PC-9 (cell line): ENCODE data around the gene CALY. TPM values are rescaled to one million over a fixed set of nuclear protein-coding genes. Genes with fewer than 3 reads are reported as not detected.
A peak's percentile ranks its signal among the peaks of the same experiment; 100 is the strongest.

ENCODE experiments used
- BruUV-seq: library from RNA; stranded (reverse); fragments of 400-500 nt; replicated peaks from 2 replicates; lab custom pipeline; 2021; lab: Mats Ljungman, UMichigan
- CTCF ChIA-PET: fragments of 300-600 bp; sonication (Branson Sonifier 250); formaldehyde crosslinking; loops from one replicate; lab custom pipeline; 2022; ENCODE audit warnings: antibody characterized with exemption; lab: Charles Lee
- POLR2A ChIA-PET: fragments of 300-600 bp; sonication (Branson Sonifier 250); formaldehyde crosslinking; loops from one replicate; lab custom pipeline; 2022; ENCODE audit warnings: antibody characterized with exemption; ENCODE audit not compliant: unreplicated experiment; lab: Charles Lee
- DNase-seq, 2 experiments: peaks; one replicate each; pipeline versions ENCODE4 v3.0.0 to v3.0.0-alpha.2; 2015 to 2022; ENCODE audit warnings: mixed read lengths in 1 of 2
- H2AFZ ChIP-seq: fragments of 200-600 bp; sonication (generic); 2 replicates; pipeline ENCODE4 v1.8.1; 2017; ENCODE audit warnings: antibody characterized with exemption
- H3F3A ChIP-seq: fragments of 200-600 bp; sonication (generic); 2 replicates; pipeline ENCODE4 v1.8.1; 2017; ENCODE audit warnings: antibody characterized with exemption, mild to moderate bottlenecking, low read depth; ENCODE audit not compliant: insufficient read depth
- H3K27ac ChIP-seq: fragments of 200-600 bp; sonication (generic); 2 replicates; pipeline ENCODE4 v1.6.1; 2016; ENCODE audit warnings: mixed run types
- H3K27me3 ChIP-seq: fragments of 200-600 bp; sonication (generic); 2 replicates; pipeline ENCODE4 v1.6.1; 2016; ENCODE audit warnings: low read depth, mixed run types; ENCODE audit not compliant: insufficient read depth
- H3K36me3 ChIP-seq: fragments of 200-600 bp; sonication (generic); 2 replicates; pipeline ENCODE4 v1.6.1; 2016; ENCODE audit warnings: low read depth, mixed run types
- H3K4me1 ChIP-seq: fragments of 200-600 bp; sonication (generic); replicated peaks from 2 replicates; pipeline ENCODE4 v1.6.1; 2016; ENCODE audit warnings: mixed run types; ENCODE audit not compliant: insufficient read depth
- H3K4me2 ChIP-seq: fragments of 200-600 bp; sonication (generic); 2 replicates; pipeline ENCODE4 v1.6.1; 2017; ENCODE audit warnings: mixed run types
- H3K4me3 ChIP-seq: fragments of 200-600 bp; sonication (generic); 2 replicates; pipeline ENCODE4 v1.6.1; 2016; ENCODE audit warnings: mixed run types
- H3K79me2 ChIP-seq: fragments of 200-600 bp; sonication (generic); 2 replicates; pipeline ENCODE4 v1.6.1; 2017; ENCODE audit warnings: low read depth, mixed run types
- H3K9me2 ChIP-seq: fragments of 200-600 bp; sonication (generic); 2 replicates; pipeline ENCODE4 v1.8.1; 2017; ENCODE audit warnings: mild to moderate bottlenecking; ENCODE audit not compliant: insufficient read depth
- H3K9me3 ChIP-seq: fragments of 200-600 bp; sonication (generic); 2 replicates; pipeline ENCODE4 v1.8.1; 2016; ENCODE audit warnings: low read depth; ENCODE audit not compliant: insufficient read depth
- H4K20me1 ChIP-seq: fragments of 200-600 bp; sonication (generic); 2 replicates; pipeline ENCODE4 v1.8.1; 2017; ENCODE audit not compliant: insufficient read depth
- CTCF ChIP-seq: fragments of 200-600 bp; sonication (generic); conservative IDR thresholded peaks from 2 replicates; pipeline ENCODE4 v1.6.1; 2017; ENCODE audit warnings: mixed run types, antibody characterized with exemption, mild to moderate bottlenecking, moderate library complexity
- EZH2 ChIP-seq: fragments of 200-600 bp; sonication (generic); IDR thresholded peaks from 2 replicates; pipeline ENCODE4 v1.8.0; 2017; ENCODE audit warnings: antibody characterized with exemption, low read depth
- intact Hi-C: fragments of 100-400 bp; cut with micrococcal nuclease; formaldehyde crosslinking; loops from one replicate; pipeline ENCODE4 v1.10.0; 2022; ENCODE audit not compliant: unreplicated experiment
- total RNA-seq: library from RNA; stranded (reverse); gene quantifications from 2 replicates; pipeline ENCODE4 v1.2.3, GENCODE V29; 2021

The CALY gene
- total RNA-seq, 1 experiment from 2014 or later, result not detected

- DNase-seq, result no peak
- Histone ChIP-seq H2AFZ (no peak overlapping the region), H3K9me2 (no peaks in the 10 kb centered on the region), H3K36me3 (no peaks in the 10 kb centered on the region), H3K4me3 (no peak overlapping the region), H3K79me2 (no peaks in the 10 kb centered on the region), H3K27ac (no peak overlapping the region), H4K20me1 (no peaks in the 10 kb centered on the region), H3K9me3 (no peaks in the 10 kb centered on the region), H3K4me1 (no peaks in the 10 kb centered on the region), H3F3A (no peaks in the 10 kb centered on the region), H3K4me2 (no peak overlapping the region), H3K27me3 (no peaks in the 10 kb centered on the region)
- no peak for TF ChIP-seq EZH2
- no peak for TF ChIP-seq CTCF
- ChIA-PET POLR2A (no interaction called here), CTCF (interaction anchor here (0.7 kb wide), 1 partner anchor 34 kb away, joined by 8 read pairs; no protein-coding TSS in a partner anchor)
- BruUV-seq, result no TSS peak
- intact Hi-C loops, result no loop called here
Observed at GRCh38 chr10:133361227-133361626, 24.5 kb upstream of the CALY start.

GRCh38 chr10:133359972-133360610 is 23.4 kb upstream of the CALY start:
- ChIA-PET POLR2A (no interaction called here), CTCF (no interaction called here)
- H4K20me1 ChIP-seq, result no peaks in the 10 kb centered on the region
- BruUV-seq, result no TSS peak
- H3K9me3 ChIP-seq, result no peaks in the 10 kb centered on the region
- H3K4me2 ChIP-seq, result no peak overlapping the region
- H3F3A ChIP-seq, result no peaks in the 10 kb centered on the region
- H3K4me1 ChIP-seq, result no peaks in the 10 kb centered on the region
- H3K4me3 ChIP-seq, result no peak overlapping the region
- no peak overlapping the region for H3K27ac ChIP-seq
- no peaks in the 10 kb centered on the region for H3K79me2 ChIP-seq
- H2AFZ ChIP-seq, result no peak overlapping the region
- H3K36me3 ChIP-seq, result no peaks in the 10 kb centered on the region
- intact Hi-C loops, result no loop called here
- no peaks in the 10 kb centered on the region for H3K9me2 ChIP-seq
- H3K27me3 ChIP-seq, result no peaks in the 10 kb centered on the region
- no peak for DNase-seq
- no peak for TF ChIP-seq EZH2

GRCh38 chr10:133359554-133359971 is 22.9 kb upstream of the CALY start:
- TF ChIP-seq EZH2 (no peak), CTCF (no peak)
- ChIA-PET POLR2A (no interaction called here), CTCF (no interaction called here)
- Histone ChIP-seq H3K9me2 (no peaks in the 10 kb centered on the region), H3K36me3 (no peaks in the 10 kb centered on the region), H3K9me3 (no peaks in the 10 kb centered on the region), H3K27me3 (no peaks in the 10 kb centered on the region), H3F3A (no peaks in the 10 kb centered on the region), H3K4me1 (no peaks in the 10 kb centered on the region), H3K79me2 (no peaks in the 10 kb centered on the region), H3K4me2 (no peak overlapping the region), H2AFZ (no peak overlapping the region), H3K4me3 (no peak overlapping the region), H3K27ac (no peak overlapping the region), H4K20me1 (no peaks in the 10 kb centered on the region)
- BruUV-seq, result no TSS peak
- peak in 1 of 2 experiments; percentile 49 for DNase-seq
- intact Hi-C loops, result no loop called here

- intact Hi-C loops, result no loop called here
- POLR2A ChIA-PET, result no interaction called here
- no peaks in the 10 kb centered on the region for H4K20me1 ChIP-seq
- no peak for DNase-seq
- no peak overlapping the region for H3K27ac ChIP-seq
- H2AFZ ChIP-seq, result no peak overlapping the region
- H3K4me2 ChIP-seq, result no peak overlapping the region
- H3K9me3 ChIP-seq, result no peaks in the 10 kb centered on the region
- no peaks in the 10 kb centered on the region for H3K79me2 ChIP-seq
- H3K36me3 ChIP-seq, result no peaks in the 10 kb centered on the region
- TF ChIP-seq CTCF, result no peak
- TF ChIP-seq EZH2, result no peak
- no peaks in the 10 kb centered on the region for H3K4me1 ChIP-seq
- BruUV-seq, result no TSS peak
- H3F3A ChIP-seq, result no peaks in the 10 kb centered on the region
- no peaks in the 10 kb centered on the region for H3K27me3 ChIP-seq
- no peaks in the 10 kb centered on the region for H3K9me2 ChIP-seq
- no peak overlapping the region for H3K4me3 ChIP-seq
- CTCF ChIA-PET, result no interaction called here
Observed at GRCh38 chr10:133358925-133359310, 22.2 kb upstream of the CALY start.
